GM12878 (cell line): ENCODE data around the gene B4GALT3.

Experiments used
- POLR2A ChIP-seq: IDR thresholded peaks from 2 replicates; pipeline ENCODE4 v1.6.1; 2011; ENCODE audit warnings: low read depth, mild to moderate bottlenecking, low read length
- POLR2AphosphoS5 ChIP-seq: IDR thresholded peaks from 2 replicates; pipeline ENCODE4 v1.6.1; 2011; ENCODE audit warnings: mild to moderate bottlenecking, low read length, inconsistent platforms
- SMARCA5 ChIP-seq: fragments of 450-650 bp; IDR thresholded peaks from 2 replicates; pipeline ENCODE4 v1.6.1; 2017; ENCODE audit warnings: mild to moderate bottlenecking
- TF ChIP-seq, protein P1 (sequence below): IDR thresholded peaks from 2 replicates; pipeline ENCODE4 v1.6.1; 2012; ENCODE audit warnings: low read length, inconsistent platforms
- TF ChIP-seq, protein P2 (sequence below): IDR thresholded peaks from 2 replicates; pipeline ENCODE4 v1.6.1; 2012; ENCODE audit warnings: low read depth, low read length, improper control_type of control experiment

DNA sequence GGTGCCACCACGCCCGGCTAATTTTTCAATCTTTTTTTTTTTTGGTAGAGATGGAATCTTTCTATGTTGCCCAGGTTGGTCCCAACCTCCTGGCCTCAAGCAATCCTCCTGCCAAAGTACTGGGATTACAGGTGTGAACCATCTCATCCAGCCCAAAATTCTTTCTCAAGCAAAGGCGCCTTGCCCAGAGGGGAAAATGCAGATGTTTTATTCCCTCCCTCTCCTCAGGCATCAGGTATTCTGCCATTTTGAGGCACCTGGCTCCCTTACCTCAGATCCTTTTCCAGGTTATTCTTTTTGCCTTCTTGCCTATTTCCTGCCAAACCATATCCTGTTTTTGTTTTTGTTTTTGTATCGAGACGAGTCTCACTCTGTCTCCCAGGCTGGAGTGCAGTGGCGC, 11.1 kb upstream of the B4GALT3 start:
- TF ChIP-seq SMARCA5: no peak
- TF ChIP-seq, protein P1, sequence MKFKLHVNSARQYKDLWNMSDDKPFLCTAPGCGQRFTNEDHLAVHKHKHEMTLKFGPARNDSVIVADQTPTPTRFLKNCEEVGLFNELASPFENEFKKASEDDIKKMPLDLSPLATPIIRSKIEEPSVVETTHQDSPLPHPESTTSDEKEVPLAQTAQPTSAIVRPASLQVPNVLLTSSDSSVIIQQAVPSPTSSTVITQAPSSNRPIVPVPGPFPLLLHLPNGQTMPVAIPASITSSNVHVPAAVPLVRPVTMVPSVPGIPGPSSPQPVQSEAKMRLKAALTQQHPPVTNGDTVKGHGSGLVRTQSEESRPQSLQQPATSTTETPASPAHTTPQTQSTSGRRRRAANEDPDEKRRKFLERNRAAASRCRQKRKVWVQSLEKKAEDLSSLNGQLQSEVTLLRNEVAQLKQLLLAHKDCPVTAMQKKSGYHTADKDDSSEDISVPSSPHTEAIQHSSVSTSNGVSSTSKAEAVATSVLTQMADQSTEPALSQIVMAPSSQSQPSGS: no peak
- TF ChIP-seq POLR2A: no peak
- TF ChIP-seq, protein P2, sequence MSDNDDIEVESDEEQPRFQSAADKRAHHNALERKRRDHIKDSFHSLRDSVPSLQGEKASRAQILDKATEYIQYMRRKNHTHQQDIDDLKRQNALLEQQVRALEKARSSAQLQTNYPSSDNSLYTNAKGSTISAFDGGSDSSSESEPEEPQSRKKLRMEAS: no peak
- no peak for TF ChIP-seq POLR2AphosphoS5
